ENCODE results near the gene SMPD2.
A peak's percentile ranks its signal among the peaks of the same experiment; 100 is the strongest.
"Not testable (repeated sequence)": the region's sequence is repeated elsewhere in the genome, so short reads cannot be mapped to it uniquely, and the experiment has no call there.

SMPD2 gene

GRCh38 chr6:109460161-109460829, 19.8 kb downstream of the SMPD2 start:
- DNase-seq (ENCODE audit: low read depth in 2 of 2) = no peak

- DNase-seq (ENCODE audit: low read depth in 2 of 2) = not testable (repeated sequence)
These were observed 20.7 kb downstream of the SMPD2 start for GRCh38 chr6:109461205-109461604.

- no peak for DNase-seq (ENCODE audit: low read depth in 2 of 2)
These were observed 21.4 kb downstream of the SMPD2 start for GRCh38 chr6:109461733-109462526.

- DNase-seq (ENCODE audit: low read depth in 2 of 2) = no peak
These were observed 25.2 kb downstream of the SMPD2 start for GRCh38 chr6:109465772-109466171.

- DNase-seq (ENCODE audit: low read depth in 2 of 2) = no peak
These were observed 25.8 kb downstream of the SMPD2 start for GRCh38 chr6:109466212-109466923.

- DNase-seq (ENCODE audit: low read depth in 2 of 2) = no peak
These were observed 27.2 kb downstream of the SMPD2 start for GRCh38 chr6:109467696-109468095.

GRCh38 chr6:109469591-109470189, 29.2 kb downstream of the SMPD2 start:
- DNase-seq (ENCODE audit: low read depth in 2 of 2) = no peak

GRCh38 chr6:109471105-109471810, 30.7 kb downstream of the SMPD2 start:
- no peak for DNase-seq (ENCODE audit: low read depth in 2 of 2)

- no peak for DNase-seq (ENCODE audit: low read depth in 2 of 2)
These were observed 31.8 kb downstream of the SMPD2 start for GRCh38 chr6:109472132-109472995.

GRCh38 chr6:109473120-109473519, 32.6 kb downstream of the SMPD2 start:
- DNase-seq (ENCODE audit: low read depth in 2 of 2) = no peak

GRCh38 chr6:109474995-109475394, 34.5 kb downstream of the SMPD2 start:
- DNase-seq (ENCODE audit: low read depth in 2 of 2) = no peak

- DNase-seq (ENCODE audit: low read depth in 2 of 2) = no peak
These were observed 35.1 kb downstream of the SMPD2 start for GRCh38 chr6:109475625-109476024.

GRCh38 chr6:109477184-109477583, 36.7 kb downstream of the SMPD2 start:
- no peak for DNase-seq (ENCODE audit: low read depth in 2 of 2)

GRCh38 chr6:109477725-109478124, 37.2 kb downstream of the SMPD2 start:
- no peak for DNase-seq (ENCODE audit: low read depth in 2 of 2)

GRCh38 chr6:109478222-109478805, 37.8 kb downstream of the SMPD2 start:
- DNase-seq (ENCODE audit: low read depth in 2 of 2) = no peak

- no peak for DNase-seq (ENCODE audit: low read depth in 2 of 2)
These were observed 38.5 kb downstream of the SMPD2 start for GRCh38 chr6:109478841-109479624.

GRCh38 chr6:109480993-109481480, 40.5 kb downstream of the SMPD2 start:
- no peak for DNase-seq (ENCODE audit: low read depth in 2 of 2)

- DNase-seq (ENCODE audit: low read depth in 2 of 2) = peak; percentile 80 to 85
These were observed 42.6 kb downstream of the SMPD2 start, which contains the start of gene ZBTB24 for GRCh38 chr6:109482905-109483734. Gene ZBTB24 (minus strand): TSS chr6:109483219. CDS start chr6:109482026, 1,193 bp downstream.

All from activated CD4-positive, alpha-beta T cell treated with anti-CD3 and anti-CD28 coated beads for 24 hours (primary cell).